HepG2 (cell line): ENCODE measurements around the gene GSTM2. TPM values are rescaled to one million over a fixed set of nuclear protein-coding genes. Genes with fewer than 3 reads are reported as not detected.
A peak's percentile ranks its signal among the peaks of the same experiment; 100 is the strongest.

Experiments used
- AKNA ChIP-seq: sonication (generic); formaldehyde crosslinking; IDR thresholded peaks from 2 replicates; pipeline ENCODE4 v1.4.0; 2020; ENCODE audit warnings: missing genetic modification reagents, borderline replicate concordance
- ARNT2 ChIP-seq: sonication (generic); formaldehyde crosslinking; IDR thresholded peaks from 2 replicates; pipeline ENCODE4 v1.8.0; 2022; ENCODE audit warnings: mild to moderate bottlenecking, low read depth, missing genetic modification reagents, moderate library complexity
- CBFB ChIP-seq: sonication (generic); formaldehyde crosslinking; IDR thresholded peaks from 2 replicates; pipeline ENCODE4 v1.4.0; 2020; ENCODE audit warnings: missing genetic modification reagents
- FOXC1 ChIP-seq: sonication (generic); formaldehyde crosslinking; IDR thresholded peaks from 2 replicates; pipeline ENCODE4 v1.8.0; 2022; ENCODE audit warnings: mild to moderate bottlenecking, missing genetic modification reagents, borderline replicate concordance
- HDAC2 ChIP-seq: sonication (generic); formaldehyde crosslinking; IDR thresholded peaks from 2 replicates; pipeline ENCODE4 v1.4.0; 2020; ENCODE audit warnings: missing genetic modification reagents
- MED8 ChIP-seq: sonication (generic); formaldehyde crosslinking; IDR thresholded peaks from 2 replicates; pipeline ENCODE4 v1.8.1; 2023; ENCODE audit warnings: mild to moderate bottlenecking, missing genetic modification reagents; ENCODE audit not compliant: insufficient replicate concordance
- NONO ChIP-seq, 2 experiments: fragments of 450-650 bp in 1 of 2; sonication (generic) in 1 of 2; formaldehyde crosslinking in 1 of 2; IDR thresholded peaks in 1 of 2; conservative IDR thresholded peaks in 1 of 2; 2 replicates each; pipeline versions ENCODE4 v1.6.1 to v1.8.0; 2017 to 2022; ENCODE audit warnings: mild to moderate bottlenecking in 1 of 2, missing genetic modification reagents in 1 of 2, moderate library complexity in 1 of 2
- PBX3 ChIP-seq: sonication (generic); formaldehyde crosslinking; IDR thresholded peaks from 2 replicates; pipeline ENCODE4 v1.8.1; 2023; ENCODE audit warnings: missing genetic modification reagents, inconsistent platforms, borderline replicate concordance
- RFX5 ChIP-seq: IDR thresholded peaks from 2 replicates; pipeline ENCODE4 v1.6.1; 2011; ENCODE audit warnings: low read depth, low read length, improper control_type of control experiment
- U2AF2 ChIP-seq: fragments of 200-400 bp; formaldehyde crosslinking; IDR thresholded peaks from 2 replicates; pipeline ENCODE4 v1.6.1; 2017; ENCODE audit warnings: low read depth, mild to moderate bottlenecking, low read length
- YEATS2 ChIP-seq: sonication (generic); formaldehyde crosslinking; IDR thresholded peaks from 2 replicates; pipeline ENCODE4 v1.4.0; 2020; ENCODE audit warnings: missing genetic modification reagents, borderline replicate concordance
- ZBTB20 ChIP-seq: sonication (generic); formaldehyde crosslinking; IDR thresholded peaks from 2 replicates; pipeline ENCODE4 v1.8.1; 2023; ENCODE audit warnings: missing genetic modification reagents, low read depth, mild to moderate bottlenecking, borderline replicate concordance
- ZMYM2 ChIP-seq: sonication (generic); formaldehyde crosslinking; IDR thresholded peaks from 2 replicates; pipeline ENCODE4 v1.8.0; 2022; ENCODE audit warnings: mild to moderate bottlenecking, missing genetic modification reagents
- ZMYM4 ChIP-seq: sonication (generic); formaldehyde crosslinking; IDR thresholded peaks from 2 replicates; pipeline ENCODE4 v1.8.1; 2023; ENCODE audit warnings: mild to moderate bottlenecking, missing genetic modification reagents
- ZNF275 ChIP-seq: sonication (generic); formaldehyde crosslinking; IDR thresholded peaks from 2 replicates; pipeline ENCODE4 v1.8.0; 2022; ENCODE audit warnings: missing genetic modification reagents, mild to moderate bottlenecking, inconsistent platforms, borderline replicate concordance
- ZNF547 ChIP-seq: sonication (generic); formaldehyde crosslinking; IDR thresholded peaks from 2 replicates; pipeline ENCODE4 v1.5.1; 2020; ENCODE audit warnings: mild to moderate bottlenecking, missing genetic modification reagents
- ZNF563 ChIP-seq: sonication (generic); formaldehyde crosslinking; IDR thresholded peaks from 2 replicates; pipeline ENCODE4 v1.8.0; 2022; ENCODE audit warnings: mild to moderate bottlenecking, moderate library complexity, missing genetic modification reagents
- ZNF749 ChIP-seq: sonication (generic); formaldehyde crosslinking; IDR thresholded peaks from 2 replicates; pipeline ENCODE4 v1.8.0; 2022; ENCODE audit warnings: mild to moderate bottlenecking, missing genetic modification reagents, moderate library complexity, borderline replicate concordance
- ZNF883 ChIP-seq: sonication (generic); formaldehyde crosslinking; IDR thresholded peaks from 2 replicates; pipeline ENCODE4 v1.5.1; 2020; ENCODE audit warnings: mild to moderate bottlenecking, missing genetic modification reagents; ENCODE audit errors: not compliant biosample characterization
- polyA plus RNA-seq, 8 experiments: library from polyadenylated mRNA; depleted of rRNA in 3 of 8; stranded (reverse) in 7 of 8; unstranded in 1 of 8; fragments of >200 nt; fragmentation: Illumina TruSeq in 4 of 8; extraction: Trizol in 4 of 8; gene quantifications; 2 replicates each; pipeline versions ENCODE4 v1.2.1 to v1.2.3, GENCODE V29; 2011 to 2016; ENCODE audit warnings: low read depth in 4 of 8, missing spikeins in 1 of 8, mixed read lengths in 1 of 8; ENCODE audit not compliant: insufficient read depth in 1 of 8
- total RNA-seq, 5 experiments: library from RNA; depleted of rRNA; stranded (reverse); fragments of >200 nt; fragmentation: Illumina TruSeq; extraction: Trizol; gene quantifications; 2 replicates each; pipeline ENCODE4 v1.2.3, GENCODE V29; 2016; ENCODE audit warnings: low read depth in 1 of 5

The GSTM2 gene
- total and polyA plus RNA-seq, 2 of the 13 experiments (the other 11 are each of a cell fraction or from before 2014, with no cell fraction given): 7.0 to 15.0 TPM

- peak; percentile 54; the same call in 1 of the 2 replicates for TF ChIP-seq HDAC2 (CRISPR knock-in tag)
- TF ChIP-seq ZNF883 (CRISPR knock-in tag): peak; percentile 77
- peak; percentile 83; the same call in 1 of the 2 replicates for TF ChIP-seq ZNF749 (CRISPR knock-in tag)
- 0 out of 2 replicates have a peak, but pooled peaks have one; percentile 44 for TF ChIP-seq ZMYM4 (CRISPR knock-in tag)
- TF ChIP-seq ZMYM2 (CRISPR knock-in tag): no peak
- no peak for TF ChIP-seq NONO (IDR thresholded peaks at IDR 0.05)
- TF ChIP-seq NONO (CRISPR knock-in tag; conservative IDR thresholded peaks at IDR 0.05): peak; percentile 40
- peak; percentile 68; the same call in 1 of the 2 replicates for TF ChIP-seq ZNF275 (CRISPR knock-in tag)
- TF ChIP-seq MED8 (CRISPR knock-in tag): peak; percentile 76
- peak; percentile 19; the same call in 1 of the 2 replicates for TF ChIP-seq FOXC1 (CRISPR knock-in tag)
- 0 out of 2 replicates have a peak, but pooled peaks have one; percentile 48 for TF ChIP-seq CBFB (CRISPR knock-in tag)
- no peak for TF ChIP-seq RFX5
- 0 out of 2 replicates have a peak, but pooled peaks have one; percentile 22 for TF ChIP-seq PBX3 (CRISPR knock-in tag)
- TF ChIP-seq ZBTB20 (CRISPR knock-in tag): 0 out of 2 replicates have a peak, but pooled peaks have one; percentile 25
- 0 out of 2 replicates have a peak, but pooled peaks have one; percentile 13 for TF ChIP-seq ZNF563 (CRISPR knock-in tag)
- TF ChIP-seq ARNT2: peak; percentile 64; the same call in 1 of the 2 replicates
- TF ChIP-seq ZNF547 (CRISPR knock-in tag): no peak
- peak; percentile 22; the same call in 1 of the 2 replicates for TF ChIP-seq YEATS2 (CRISPR knock-in tag)
- TF ChIP-seq AKNA: no peak
- no peak for TF ChIP-seq U2AF2
Measured at GRCh38 chr1:109619576-109620400, 48.1 kb upstream of the GSTM2 start, which contains the start of the genes AMPD2 and GNAT2 (continued).
